H1 (cell line): Measurements from ENCODE around the gene DNAJC9. TPM values are rescaled to one million over a fixed set of nuclear protein-coding genes. Genes with fewer than 3 reads are reported as not detected.

ENCODE experiments used
- polyA plus RNA-seq, 7 experiments: library from polyadenylated mRNA; depleted of rRNA in 3 of 7; stranded (reverse) in 5 of 7; unstranded in 2 of 7; fragments of >200 nt in 5 of 7; fragments of 200-250 nt in 2 of 7; gene quantifications; 1 replicate in 5 of 7; 2 replicates in 1 of 7; 4 replicates in 1 of 7; pipeline versions ENCODE4 v1.2.1 to v1.2.3, GENCODE V29; 2011 to 2013; ENCODE audit warnings: missing spikeins in 2 of 7, mixed read lengths in 2 of 7
- small RNA-seq: library from polyadenylated mRNA; stranded (forward); fragments of <200 nt; extraction: miRNeasy Mini kit (QIAGEN cat#:217004); gene quantifications from one replicate; pipeline ENCODE3, GENCODE V24; 2013; ENCODE audit not compliant: insufficient read depth
- total RNA-seq: library from RNA; stranded (reverse); fragmentation: NEBNext Ultra II Directional; extraction: Animal tissue kit (Norgen Biotek cat#: 25700); gene quantifications from 2 replicates; pipeline ENCODE4 v1.2.1, GENCODE V29; 2021

DNAJC9 gene
- total and polyA plus RNA-seq, 2 of the 8 experiments (the other 6 are each of a cell fraction or from before 2014, with no cell fraction given) = 26.0 to 32.2 TPM

Small RNAs within 50 kb of the gene (small RNA-seq; reads per million reads assigned to genes)
- gene RF00019 (not detected), gene RNU6-833P (not detected)

Other genes with a start within 250 kb of the DNAJC9 start
- 25.3 and 25.7 TPM in 2 replicates for gene P4HA1, start 150.4 kb downstream of the DNAJC9 start, total RNA-seq
- gene P4HA1, start 150.4 kb downstream of the DNAJC9 start, polyA plus RNA-seq (2011; rRNA removed) = 6.7 and 12.0 TPM in 2 replicates
- gene NUDT13, start 136.8 kb downstream of the DNAJC9 start, total RNA-seq = 1.5 and 1.9 TPM in 2 replicates
- 0.83 and 1.9 TPM in 2 replicates for gene NUDT13, start 136.8 kb downstream of the DNAJC9 start, polyA plus RNA-seq (2011; rRNA removed)
- gene ECD, start 79.2 kb downstream of the DNAJC9 start, total RNA-seq = 38.0 and 43.6 TPM in 2 replicates
- 19.4 and 27.1 TPM in 2 replicates for gene ECD, start 79.2 kb downstream of the DNAJC9 start, polyA plus RNA-seq (2011; rRNA removed)
- gene FAM149B1, start 79.1 kb downstream of the DNAJC9 start, total RNA-seq = 16.8 TPM in 2 replicates
- gene FAM149B1, start 79.1 kb downstream of the DNAJC9 start, polyA plus RNA-seq (2011; rRNA removed) = 20.3 and 21.9 TPM in 2 replicates
- 125 TPM in 2 replicates for gene MRPS16, start 5.4 kb upstream of the DNAJC9 start, total RNA-seq
- 203 and 213 TPM in 2 replicates for gene MRPS16, start 5.4 kb upstream of the DNAJC9 start, polyA plus RNA-seq (2011; rRNA removed)
- 0.27 and 0.30 TPM in 2 replicates for gene CFAP70, start 111.6 kb upstream of the DNAJC9 start, total RNA-seq
- gene CFAP70, start 111.6 kb upstream of the DNAJC9 start, polyA plus RNA-seq (2011; rRNA removed) = 0.09 and 0.21 TPM in 2 replicates
- gene ANXA7, start 166.8 kb upstream of the DNAJC9 start, total RNA-seq = 59.9 and 63.6 TPM in 2 replicates
- 37.1 and 39.8 TPM in 2 replicates for gene ANXA7, start 166.8 kb upstream of the DNAJC9 start, polyA plus RNA-seq (2011; rRNA removed)
- 1.7 and 1.9 TPM in 2 replicates for gene MSS51, start 186.3 kb upstream of the DNAJC9 start, total RNA-seq
- gene MSS51, start 186.3 kb upstream of the DNAJC9 start, polyA plus RNA-seq (2011; rRNA removed) = 1.5 and 2.6 TPM in 2 replicates
- 32.3 and 36.3 TPM in 2 replicates for gene PPP3CB, start 248.8 kb upstream of the DNAJC9 start, total RNA-seq
- 8.2 and 10.5 TPM in 2 replicates for gene PPP3CB, start 248.8 kb upstream of the DNAJC9 start, polyA plus RNA-seq (2011; rRNA removed)